GM23248 (cell line): ENCODE data around the gene TBX3. TPM values are rescaled to one million over a fixed set of nuclear protein-coding genes. Genes with fewer than 3 reads are reported as not detected.

Experiments used
- DNase-seq: peaks from one replicate; pipeline ENCODE4 v3.0.0-alpha.2; 2015
- H2AFZ ChIP-seq: fragments of 200-600 bp; sonication (generic); 2 replicates; pipeline ENCODE4 v1.6.1; 2016; ENCODE audit warnings: antibody characterized with exemption
- H3F3A ChIP-seq: fragments of 200-600 bp; sonication (generic); 2 replicates; pipeline ENCODE4 v1.6.1; 2016; ENCODE audit warnings: mild to moderate bottlenecking, antibody characterized with exemption, mixed run types; ENCODE audit not compliant: insufficient read depth
- H3K27ac ChIP-seq: fragments of 200-600 bp; sonication (generic); 2 replicates; pipeline ENCODE4 v1.5.1; 2016; ENCODE audit warnings: mild to moderate bottlenecking
- H3K27me3 ChIP-seq: fragments of 200-600 bp; sonication (generic); replicated peaks from 2 replicates; pipeline ENCODE4 v1.6.1; 2016; ENCODE audit warnings: mild to moderate bottlenecking; ENCODE audit not compliant: insufficient read depth
- H3K36me3 ChIP-seq: fragments of 200-600 bp; sonication (generic); 2 replicates; pipeline ENCODE4 v1.6.1; 2016; ENCODE audit warnings: low read depth, mild to moderate bottlenecking
- H3K4me1 ChIP-seq: fragments of 200-600 bp; sonication (generic); 2 replicates; pipeline ENCODE4 v1.6.1; 2016; ENCODE audit warnings: mild to moderate bottlenecking; ENCODE audit not compliant: insufficient read depth
- H3K4me2 ChIP-seq: fragments of 200-600 bp; sonication (generic); one replicate; pipeline ENCODE4 v1.6.1; 2016; ENCODE audit warnings: mild to moderate bottlenecking; ENCODE audit not compliant: unreplicated experiment
- H3K4me3 ChIP-seq: fragments of 200-600 bp; sonication (generic); 2 replicates; pipeline ENCODE4 v1.5.1; 2016; ENCODE audit warnings: mild to moderate bottlenecking
- H3K79me2 ChIP-seq: fragments of 200-600 bp; sonication (generic); 2 replicates; pipeline ENCODE4 v1.6.1; 2016; ENCODE audit warnings: mild to moderate bottlenecking; ENCODE audit not compliant: insufficient read depth
- H3K9ac ChIP-seq: fragments of 200-600 bp; sonication (generic); 2 replicates; pipeline ENCODE4 v1.6.1; 2016; ENCODE audit warnings: mild to moderate bottlenecking
- H3K9me2 ChIP-seq: fragments of 200-600 bp; sonication (generic); 2 replicates; pipeline ENCODE4 v1.6.1; 2016; ENCODE audit warnings: mixed run types, mild to moderate bottlenecking, moderate library complexity; ENCODE audit not compliant: insufficient read depth
- H3K9me3 ChIP-seq: fragments of 200-600 bp; sonication (generic); one replicate; pipeline ENCODE4 v1.6.1; 2017; ENCODE audit warnings: low read depth
- H4K20me1 ChIP-seq: fragments of 200-600 bp; sonication (generic); 2 replicates; pipeline ENCODE4 v1.6.0; 2016; ENCODE audit not compliant: insufficient read depth
- EZH2 ChIP-seq: fragments of 200-600 bp; sonication (generic); IDR thresholded peaks from 2 replicates; pipeline ENCODE4 v1.6.1; 2018; ENCODE audit warnings: antibody characterized with exemption, mild to moderate bottlenecking; ENCODE audit not compliant: insufficient read depth, poor library complexity, severe bottlenecking
- EZH2phosphoT487 ChIP-seq: fragments of 200-600 bp; sonication (generic); IDR thresholded peaks from 2 replicates; pipeline ENCODE4 v1.6.1; 2018; ENCODE audit warnings: antibody characterized with exemption, moderate library complexity, mild to moderate bottlenecking, low read depth; ENCODE audit not compliant: insufficient read depth
- WGBS, 2 experiments: methylation state at CpG; one replicate each; pipeline ENCODE4 v1.1.6; 2015 to 2017; ENCODE audit warnings: low lambda C conversion rate in 2 of 2, low coverage in 1 of 2; ENCODE audit errors: missing lambda C conversion rate in 2 of 2; 5-methylcytosine and 5-hydroxymethylcytosine counted together
- in situ Hi-C: fragments of 300-500 bp; cut with MboI; formaldehyde crosslinking; loops from 2 replicates; pipeline ENCODE4 v1.15.0; 2020
- polyA plus RNA-seq: library from polyadenylated mRNA; unstranded; fragments of >200 nt; fragmentation: Nextera tagmentation; extraction: Ambion mirVana; gene quantifications from 2 replicates; pipeline ENCODE4 v1.2.1, GENCODE V29; 2016
- total RNA-seq: library from RNA; depleted of rRNA; stranded (reverse); fragments of >200 nt; shearing (Covaris generic); gene quantifications from 2 replicates; pipeline ENCODE4 v1.2.3, GENCODE V29; 2014

TBX3 gene
- total and polyA plus RNA-seq, 2 experiments from 2014 or later = 25.1 to 29.2 TPM

DNA sequence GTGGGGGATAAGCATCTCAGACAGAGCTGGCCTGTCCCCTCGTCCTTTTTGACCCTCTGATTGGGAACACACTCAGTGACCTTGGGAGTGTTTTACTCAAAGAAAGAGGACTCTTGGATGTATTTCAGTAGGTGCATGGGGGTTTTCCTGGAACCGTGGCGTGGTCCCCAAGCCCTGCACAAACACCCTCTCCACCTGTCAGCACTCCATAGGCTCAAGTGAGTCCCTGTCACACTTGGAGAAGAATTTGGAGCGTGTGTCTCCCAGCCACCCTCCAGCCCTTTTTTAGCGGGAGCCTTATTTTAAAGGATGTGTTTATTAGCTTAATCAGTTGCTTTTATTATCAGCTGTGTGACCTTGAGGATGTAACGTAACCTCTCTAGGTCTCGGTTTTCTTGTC, 37.3 kb upstream of the TBX3 start:
- DNase-seq = no peak
- Histone ChIP-seq H3K79me2 (no peaks in the 10 kb centered on the region), H2AFZ (no peak overlapping the region), H3K9me2 (no peaks in the 10 kb centered on the region), H3K9ac (no peak overlapping the region), H3F3A (no peaks in the 10 kb centered on the region), H4K20me1 (no peaks in the 10 kb centered on the region), H3K4me2 (no peak overlapping the region), H3K36me3 (no peaks in the 10 kb centered on the region), H3K27me3 (no peaks in the 10 kb centered on the region), H3K4me3 (no peak overlapping the region), H3K4me1 (no peaks in the 10 kb centered on the region), H3K9me3 (no peaks in the 10 kb centered on the region), H3K27ac (no peak overlapping the region)
- WGBS, 2 experiments = 73 to 76% methylated on average over 7 of the region's 7 CpGs
- TF ChIP-seq EZH2 = no peak
- TF ChIP-seq EZH2phosphoT487 = no peak
- in situ Hi-C loops = no loop called here

DNA sequence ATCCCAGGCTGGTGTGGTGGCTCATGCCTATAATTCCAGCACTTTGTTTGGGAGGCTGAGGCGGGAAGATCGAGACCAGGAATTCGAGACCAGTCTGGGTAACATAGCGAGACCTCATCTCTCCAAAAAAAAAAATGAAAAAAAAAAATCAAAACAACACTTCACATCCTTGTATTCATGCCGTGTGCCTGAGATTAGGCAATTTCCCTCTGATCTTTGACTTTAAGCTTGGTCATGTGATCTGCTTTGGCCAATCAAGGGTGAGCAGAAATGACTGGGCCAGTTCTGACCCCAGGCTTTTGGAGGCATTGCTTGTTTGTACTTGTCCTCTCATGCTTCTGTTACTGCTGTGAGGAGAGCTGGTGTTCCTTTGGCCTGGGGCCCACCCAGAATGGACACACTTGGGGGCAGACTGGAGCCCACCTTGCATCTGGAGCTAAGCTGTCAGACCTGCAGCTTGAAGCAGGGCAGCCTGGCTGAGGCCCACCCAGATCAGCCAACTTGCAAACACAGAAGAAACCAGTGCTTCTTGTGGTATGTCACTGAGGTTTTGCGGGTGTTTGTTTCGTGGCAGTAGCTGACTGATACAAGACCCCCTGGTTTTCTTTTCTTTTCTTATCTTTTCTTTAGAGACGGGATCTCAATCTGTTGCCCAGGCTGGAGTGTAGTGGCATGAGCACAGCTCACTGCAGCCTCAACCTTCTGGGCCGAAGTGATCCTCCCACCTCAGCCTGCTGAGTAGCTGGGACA, 29.7 kb upstream of the TBX3 start:
- no peak overlapping the region for H3K9ac ChIP-seq
- WGBS, 2 experiments = 83 to 86% methylated on average over 9 of the region's 9 CpGs
- in situ Hi-C loops = no loop called here
- H3K36me3 ChIP-seq = no peaks in the 10 kb centered on the region
- no peaks in the 10 kb centered on the region for H3K79me2 ChIP-seq
- no peaks in the 10 kb centered on the region for H3K27me3 ChIP-seq
- H3K9me3 ChIP-seq = no peaks in the 10 kb centered on the region
- H3K9me2 ChIP-seq = no peaks in the 10 kb centered on the region
- H3F3A ChIP-seq = no peaks in the 10 kb centered on the region
- no peak overlapping the region for H2AFZ ChIP-seq
- H3K4me2 ChIP-seq = no peak overlapping the region
- no peak for TF ChIP-seq EZH2
- TF ChIP-seq EZH2phosphoT487 = no peak
- DNase-seq = no peak
- H4K20me1 ChIP-seq = no peaks in the 10 kb centered on the region
- H3K27ac ChIP-seq = no peak overlapping the region
- H3K4me1 ChIP-seq = no peaks in the 10 kb centered on the region
- no peak overlapping the region for H3K4me3 ChIP-seq

DNA sequence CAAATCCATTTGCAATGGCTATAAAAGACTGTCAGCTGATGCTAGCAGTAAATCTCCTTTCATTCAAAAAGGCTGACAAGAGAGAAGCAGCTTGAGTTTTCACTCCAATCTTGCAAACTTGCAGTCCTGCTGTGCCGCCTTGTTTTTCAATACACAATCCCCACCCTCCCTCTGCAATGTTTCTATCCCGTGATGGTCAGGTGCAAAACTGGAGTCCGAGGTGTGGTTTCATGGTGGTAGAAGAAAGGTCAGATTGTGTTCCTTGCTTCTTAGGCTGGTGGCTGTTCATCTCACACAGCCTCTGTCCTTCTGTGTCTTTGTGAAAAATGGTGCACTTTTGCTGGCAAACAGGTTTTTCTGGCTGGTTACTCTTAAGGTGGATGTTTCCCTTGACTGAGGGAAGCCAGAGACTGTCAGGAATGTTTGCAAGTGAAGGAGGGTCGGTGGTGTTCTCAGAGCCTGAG, 27.7 kb upstream of the TBX3 start:
- no peak overlapping the region for H3K4me3 ChIP-seq
- no peaks in the 10 kb centered on the region for H3K79me2 ChIP-seq
- no peak overlapping the region for H3K4me2 ChIP-seq
- TF ChIP-seq EZH2 = no peak
- no peak for TF ChIP-seq EZH2phosphoT487
- no peaks in the 10 kb centered on the region for H4K20me1 ChIP-seq
- no peaks in the 10 kb centered on the region for H3K9me2 ChIP-seq
- WGBS, 2 experiments = 40 to 46% methylated on average over 4 of the region's 4 CpGs
- H2AFZ ChIP-seq = no peak overlapping the region
- in situ Hi-C loops = no loop called here
- no peaks in the 10 kb centered on the region for H3K27me3 ChIP-seq
- no peak overlapping the region for H3K27ac ChIP-seq
- no peak overlapping the region for H3K9ac ChIP-seq
- H3F3A ChIP-seq = no peaks in the 10 kb centered on the region
- H3K4me1 ChIP-seq = no peaks in the 10 kb centered on the region
- no peak for DNase-seq
- H3K9me3 ChIP-seq = no peaks in the 10 kb centered on the region
- no peaks in the 10 kb centered on the region for H3K36me3 ChIP-seq

DNA sequence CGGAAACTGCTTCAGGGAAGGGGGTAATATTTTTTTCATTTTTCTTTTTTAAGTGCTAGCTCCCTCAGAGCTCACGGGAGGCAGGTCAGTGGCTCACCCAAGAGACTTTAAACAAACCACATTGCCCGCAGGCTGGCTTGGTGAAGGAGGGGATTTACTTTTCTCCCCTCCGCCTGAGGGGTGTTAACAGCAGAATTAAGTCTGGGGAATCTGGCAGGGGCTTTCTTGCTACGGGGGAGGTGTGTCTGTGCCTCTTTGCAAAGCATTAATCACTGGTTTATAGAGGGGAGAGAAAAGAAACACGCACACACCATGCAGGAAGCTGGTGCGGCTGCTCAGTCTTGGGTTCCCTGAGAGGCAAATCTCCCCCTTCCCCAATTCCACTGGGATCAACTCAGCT, 26.2 kb upstream of the TBX3 start:
- Histone ChIP-seq H3K79me2 (no peaks in the 10 kb centered on the region), H3K27me3 (no peaks in the 10 kb centered on the region), H3K9me2 (no peaks in the 10 kb centered on the region), H2AFZ (peak overlapping the region; percentile 36; the same call in 1 of the 2 replicates), H3K4me2 (no peak overlapping the region), H3F3A (no peaks in the 10 kb centered on the region), H3K36me3 (no peaks in the 10 kb centered on the region), H3K9me3 (no peaks in the 10 kb centered on the region), H3K4me1 (no peaks in the 10 kb centered on the region), H3K27ac (no peak overlapping the region), H4K20me1 (no peaks in the 10 kb centered on the region), H3K9ac (no peak overlapping the region), H3K4me3 (no peak overlapping the region)
- DNase-seq = no peak
- 40 to 48% methylated on average over 7 of the region's 7 CpGs for WGBS, 2 experiments
- in situ Hi-C loops = no loop called here
- TF ChIP-seq EZH2phosphoT487 (no peak), EZH2 (no peak)
